ENCODE measurements around the gene PDCD1. TPM values are rescaled to one million over a fixed set of nuclear protein-coding genes. Genes with fewer than 3 reads are reported as not detected.
A peak's percentile ranks its signal among the peaks of the same experiment; 100 is the strongest.
"Not testable (repeated sequence)": the region's sequence is repeated elsewhere in the genome, so short reads cannot be mapped to it uniquely, and the experiment has no call there.

PDCD1 gene
- total and polyA plus RNA-seq, 2 of the 13 experiments (the other 11 are each of a cell fraction or from before 2014, with no cell fraction given) = 0.04 TPM; not detected in 1

DNA sequence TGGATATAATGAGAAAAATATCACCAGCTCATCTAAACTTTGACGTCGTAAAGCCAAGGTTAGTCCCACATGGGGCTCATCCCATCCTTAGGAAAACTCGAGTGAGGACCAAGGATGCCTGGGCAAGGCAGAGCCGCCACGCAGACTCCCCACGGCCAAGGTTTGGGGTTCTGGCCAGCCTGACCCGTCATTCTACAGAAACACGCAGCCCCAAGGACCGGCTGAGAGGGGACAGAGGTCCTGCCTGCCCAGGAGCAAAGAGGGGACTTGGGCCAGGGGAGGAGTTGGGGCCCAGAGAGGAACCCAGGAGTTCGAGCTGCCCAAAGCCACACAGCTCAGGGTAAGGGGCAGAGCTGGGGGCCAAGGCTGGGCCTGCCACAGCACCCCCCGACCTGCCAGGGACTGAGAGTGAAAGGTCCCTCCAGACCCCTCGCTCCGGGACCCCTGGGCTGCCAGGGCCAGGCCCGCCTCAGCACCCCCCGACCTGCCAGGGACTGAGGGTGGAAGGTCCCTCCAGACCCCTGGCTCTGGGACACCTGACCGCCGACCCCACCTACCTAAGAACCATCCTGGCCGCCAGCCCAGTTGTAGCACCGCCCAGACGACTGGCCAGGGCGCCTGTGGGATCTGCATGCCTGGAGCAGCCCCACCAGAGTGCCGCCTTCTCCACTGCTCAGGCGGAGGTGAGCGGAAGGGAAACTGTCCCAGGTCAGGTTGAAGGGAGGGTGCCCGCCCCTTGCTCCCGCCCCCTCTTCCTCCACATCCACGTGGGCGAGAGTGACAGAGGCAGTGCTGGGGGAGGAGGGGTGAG is at the start of gene PDCD1 (continued):
- TF ChIP-seq KLF6 (CRISPR knock-in tag; IDR thresholded peaks at IDR 0.05) (no peak), SALL1 (CRISPR knock-in tag; IDR thresholded peaks at IDR 0.05) (0 out of 2 replicates have a peak, but pooled peaks have one; percentile 2), ZNF883 (CRISPR knock-in tag; IDR thresholded peaks at IDR 0.05; ENCODE audit: not compliant biosample characterization) (peak; percentile 55), ZNF609 (CRISPR knock-in tag; IDR thresholded peaks at IDR 0.05; ENCODE audit: borderline replicate concordance) (no peak), HMG20B (CRISPR knock-in tag; conservative IDR thresholded peaks at IDR 0.05) (no peak), ZNF615 (CRISPR knock-in tag; IDR thresholded peaks at IDR 0.05; ENCODE audit: borderline replicate concordance) (no peak), ATF7-NPFF (CRISPR knock-in tag; IDR thresholded peaks at IDR 0.05; ENCODE audit: low read depth) (no peak), KAT8 (CRISPR knock-in tag; IDR thresholded peaks at IDR 0.05) (no peak), ZNF598 (CRISPR knock-in tag; IDR thresholded peaks at IDR 0.05; ENCODE audit: borderline replicate concordance) (no peak)

GRCh38 chr2:241907831-241908230 is 49.1 kb upstream of the PDCD1 start:
- intact Hi-C loops (cut with micrococcal nuclease; ENCODE audit: unreplicated experiment); CTCF ChIA-PET (ENCODE audit: low intra/inter-chr PET ratio, low total read pairs); FAIRE-seq; POLR2A ChIA-PET; H3K9me3 ChIP-seq (ENCODE audit: low read length); H3K27ac ChIP-seq (ENCODE audit: extremely low read length, insufficient read depth, low read length); H4K20me1 ChIP-seq (ENCODE audit: insufficient read depth, low read length); H3K79me2 ChIP-seq (ENCODE audit: insufficient read depth, low read length); in situ Hi-C loops (cut with HindIII; ENCODE audit: extremely low pct_ligation_motif_present, low pct_unique_long_range_greater_than_20kb); H3K9ac ChIP-seq (ENCODE audit: insufficient read depth, low read depth, low read length); ATAC-seq; H2AFZ ChIP-seq (ENCODE audit: low read length); DNase-seq (ENCODE audit: low spot score); H3K4me3 ChIP-seq (replicated peaks in 1 of 3; ENCODE audit: insufficient read depth in 1 of 3, low read depth in 2 of 3, low read length in 3 of 3); BruUV-seq (replicated peaks); H3K4me2 ChIP-seq (ENCODE audit: low read depth, low read length); H3K36me3 ChIP-seq (replicated peaks in 1 of 2; ENCODE audit: control insufficient read depth in 1 of 2, insufficient read depth in 2 of 2, low read length in 2 of 2): not testable (repeated sequence)
- WGBS (ENCODE audit: low lambda C conversion rate) = 67% methylated on average over 7 of the region's 7 CpGs
- H3K27me3 ChIP-seq (ENCODE audit: control insufficient read depth in 1 of 2, insufficient read depth in 2 of 2, low read length in 2 of 2) = peaks cover 19 to 76% of the 10 kb centered on the region in 2 experiments
- peaks cover 34% of the 10 kb centered on the region for H3K4me1 ChIP-seq (ENCODE audit: insufficient read depth, low read length)
